Heart left ventricle (tissue), 16 donors: ENCODE results near the gene GSPT1. TPM values are rescaled to one million over a fixed set of nuclear protein-coding genes. Genes with fewer than 3 reads are reported as not detected.
A peak's percentile ranks its signal among the peaks of the same experiment; 100 is the strongest.

Source experiments
- ATAC-seq, 4 donors: fragments of 200-7000 bp; cut with Tn5 transposase; one replicate each; pipeline ENCODE4 v1.9.1; 2020 to 2022; ENCODE audit warnings: moderate library complexity in 4 of 4, mild to moderate bottlenecking in 3 of 4, moderate number of reproducible peaks in 1 of 4
- DNase-seq, 5 donors: peaks; one replicate each; pipeline ENCODE4 v3.0.0-alpha.2; 2020
- H3K27ac ChIP-seq, 12 donors: fragments of 200-600 bp; sonication (generic) in 4 of 12; one replicate each; pipeline versions ENCODE4 v1.5.0 to v1.8.0; 2016 to 2022; ENCODE audit warnings: mild to moderate bottlenecking in 2 of 12
- H3K27me3 ChIP-seq, 9 donors: fragments of 200-600 bp; sonication (generic) in 2 of 9; one replicate each; pipeline versions ENCODE4 v1.5.1 to v1.8.0; 2016 to 2022; ENCODE audit warnings: mild to moderate bottlenecking in 3 of 9
- H3K36me3 ChIP-seq, 9 donors: fragments of 200-600 bp; sonication (generic) in 2 of 9; one replicate each; pipeline versions ENCODE4 v1.5.0 to v1.8.0; 2018 to 2022; ENCODE audit warnings: mild to moderate bottlenecking in 2 of 9
- H3K4me1 ChIP-seq, 12 donors: fragments of 200-600 bp; sonication (generic) in 4 of 12; one replicate each; pipeline versions ENCODE4 v1.5.0 to v1.8.0; 2016 to 2022; ENCODE audit warnings: mild to moderate bottlenecking in 3 of 12
- H3K4me3 ChIP-seq, 12 donors: fragments of 200-600 bp; sonication (generic) in 4 of 12; one replicate each; pipeline versions ENCODE4 v1.5.0 to v1.8.0; 2017 to 2022; ENCODE audit warnings: mild to moderate bottlenecking in 9 of 12, moderate library complexity in 4 of 12
- H3K9me3 ChIP-seq, 12 donors: fragments of 200-600 bp; sonication (generic) in 4 of 12; one replicate each; pipeline versions ENCODE4 v1.5.0 to v1.8.0; 2016 to 2022; ENCODE audit warnings: mild to moderate bottlenecking in 1 of 12
- POLR2A ChIP-seq, 2 donors: fragments of 450-650 bp; IDR thresholded peaks; one replicate each; pipeline ENCODE4 v1.6.1; 2017; ENCODE audit warnings: antibody characterized with exemption in 2 of 2, mild to moderate bottlenecking in 2 of 2, moderate library complexity in 2 of 2
- WGBS, 4 donors: extraction: QIAGEN DNeasy Blood & Tissue Kit in 2 of 4; methylation state at CpG; one replicate each; pipeline versions ENCODE4 v1.1.5 to v1.1.7; 2013 to 2018; 5-methylcytosine and 5-hydroxymethylcytosine counted together
- intact Hi-C, 10 donors: fragments of 100-400 bp; cut with DNase I; formaldehyde crosslinking; loops; one replicate each; pipeline versions ENCODE4 v1.11.1 to v1.14.2; 2022
- polyA plus RNA-seq, 2 donors: library from polyadenylated mRNA; stranded (reverse); fragments of 200-250 nt; gene quantifications; one replicate each; pipeline ENCODE4 v1.2.3, GENCODE V29; 2013
- total RNA-seq, 9 donors: library from RNA; depleted of rRNA in 2 of 9; stranded (reverse); fragments of >200 nt in 2 of 9; fragmentation: NEBNext Ultra II Directional in 3 of 9; extraction: Animal tissue kit (Norgen Biotek cat#: 25700) in 3 of 9; gene quantifications; one replicate each; pipeline versions ENCODE4 v1.1.0 to v1.2.4, GENCODE V29; 2016 to 2023
- TF ChIP-seq, protein P1 (sequence below), 12 donors: fragments of 200-600 bp; sonication (generic) in 4 of 12; IDR thresholded peaks; one replicate each; pipeline versions ENCODE4 v1.5.0 to v1.8.0; 2018 to 2022; ENCODE audit warnings: antibody characterized with exemption in 12 of 12, mild to moderate bottlenecking in 5 of 12
- donor health status: ischemic (EF 13 %, LVEDD 7.1; RV severe dilation, severe dysfunction).
- donor health status: healthy with polysubstance abuse.
- donor health status: DM: no; HTN: yes; CAD: no.
- donor health status: DM: no; HTN: no; CAD: no.
- donor health status: ischemic (EF 25% LVEDD 6.9; RV normal size, moderate dysfunction).
- donor health status: ischemic (EF 25% LVEDD 5.7; RV mildly dilated, moderate dysfunction).
- donor health status: healthy.
- donor health status: DM: yes; HTN: yes; CAD: no.
- donor health status: ischemic (EF 35%, LVEDD 5.7; RV mildly dilated, moderate dysfunction).
- donor health status: nonischemic (EF 11% LVEDD 7.7; RV severe dilation, severe dysfunction).
- donor health status: DM: yes; HTN: yes; CAD: no.
- donor health status: PGD.
- donor health status: ischemic (EF 29% LVEDD 5.4; RV normal size, mild dysfunction).
- donor health status: nonischemic (EF 23%, LVEDD 6.1; RV moderate dilation, normal function).

GSPT1 gene
- total and polyA plus RNA-seq, 11 donors = 16.3 to 131 (median 91.1) TPM

DNA sequence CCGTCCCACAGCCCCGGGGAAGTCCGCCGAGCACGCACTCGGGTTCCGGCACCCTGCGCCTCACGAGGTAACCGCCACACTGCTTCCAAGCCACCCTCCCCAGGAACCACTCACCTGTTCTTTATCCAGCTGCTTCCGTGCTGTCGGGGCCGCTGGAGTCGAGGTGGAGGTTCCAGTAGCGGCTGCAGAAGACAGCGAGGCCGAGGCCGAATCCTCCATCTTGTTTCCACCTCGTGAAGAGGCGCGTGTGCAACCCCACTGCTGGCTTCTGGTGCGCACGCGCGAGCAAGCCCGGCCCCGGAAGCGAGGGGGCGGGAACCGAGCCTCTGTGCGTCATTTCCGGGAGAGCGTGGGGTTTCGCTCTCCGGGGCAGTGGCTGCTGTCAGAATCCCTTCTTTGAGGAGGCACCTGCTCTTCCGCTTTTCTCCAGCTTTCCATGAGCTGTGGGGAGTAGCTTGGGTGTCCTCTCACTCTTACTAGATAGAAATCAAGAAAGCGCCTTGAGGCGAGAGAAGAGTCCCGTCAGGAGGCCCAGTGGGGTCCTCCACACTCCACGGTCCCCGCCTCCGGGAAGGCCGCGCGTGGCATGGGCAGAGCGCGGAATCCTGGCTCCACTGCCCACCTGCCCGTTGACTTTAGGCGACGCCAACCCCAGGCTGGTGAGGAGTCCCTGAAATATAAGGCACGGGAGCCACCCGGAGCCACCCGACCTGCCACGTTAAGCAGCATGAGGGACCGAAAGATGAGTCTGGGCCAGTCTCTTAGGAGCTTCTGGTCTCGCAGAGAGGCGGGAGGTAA is 64.3 kb downstream of the GSPT1 start, which contains the start of gene RSL1D1:
TSS of gene RSL1D1 (minus strand) at position 249 of the 798 bp plus-strand sequence. CDS start at position 219, 30 bp downstream.
- Histone ChIP-seq H3K27me3 (no peaks in the 10 kb centered on the region), H3K27ac (peak within 1 kb of the TSS; percentile 49 to 89 (median 86)), H3K4me3 (peak within 1 kb of the TSS; percentile 59 to 98 (median 77)), H3K4me1 (peaks cover 2 to 50% (median 33%) of the 10 kb centered on the region in 12 donors), H3K36me3 (peaks cover 0 to 43% (median 30%) of the 10 kb centered on the region in 9 donors), H3K9me3 (no peaks in the 10 kb centered on the region)
- peak; percentile 97 to 99 (median 98) for ATAC-seq
- DNase-seq = peak; percentile 92 to 95 (median 93)
- WGBS, 4 donors = 0 to 2% (median 1%) methylated on average over 23 to 57 of the region's 57 CpGs
- TF ChIP-seq, protein P1, sequence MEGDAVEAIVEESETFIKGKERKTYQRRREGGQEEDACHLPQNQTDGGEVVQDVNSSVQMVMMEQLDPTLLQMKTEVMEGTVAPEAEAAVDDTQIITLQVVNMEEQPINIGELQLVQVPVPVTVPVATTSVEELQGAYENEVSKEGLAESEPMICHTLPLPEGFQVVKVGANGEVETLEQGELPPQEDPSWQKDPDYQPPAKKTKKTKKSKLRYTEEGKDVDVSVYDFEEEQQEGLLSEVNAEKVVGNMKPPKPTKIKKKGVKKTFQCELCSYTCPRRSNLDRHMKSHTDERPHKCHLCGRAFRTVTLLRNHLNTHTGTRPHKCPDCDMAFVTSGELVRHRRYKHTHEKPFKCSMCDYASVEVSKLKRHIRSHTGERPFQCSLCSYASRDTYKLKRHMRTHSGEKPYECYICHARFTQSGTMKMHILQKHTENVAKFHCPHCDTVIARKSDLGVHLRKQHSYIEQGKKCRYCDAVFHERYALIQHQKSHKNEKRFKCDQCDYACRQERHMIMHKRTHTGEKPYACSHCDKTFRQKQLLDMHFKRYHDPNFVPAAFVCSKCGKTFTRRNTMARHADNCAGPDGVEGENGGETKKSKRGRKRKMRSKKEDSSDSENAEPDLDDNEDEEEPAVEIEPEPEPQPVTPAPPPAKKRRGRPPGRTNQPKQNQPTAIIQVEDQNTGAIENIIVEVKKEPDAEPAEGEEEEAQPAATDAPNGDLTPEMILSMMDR (IDR thresholded peaks at IDR 0.05) = no peak
- TF ChIP-seq POLR2A (IDR thresholded peaks at IDR 0.05) = peak in 1 of 2 donors; percentile 88
- intact Hi-C loops = loop anchor here in 4 of 10 donors (2.0 to 10.0 kb wide), 7 partner anchors 54 to 213 kb away; partner anchors contain the start of genes GSPT1 (in 2 of the 4), ZC3H7A (in 2 of the 4) and TXNDC11 (in 1 of the 4)

DNA sequence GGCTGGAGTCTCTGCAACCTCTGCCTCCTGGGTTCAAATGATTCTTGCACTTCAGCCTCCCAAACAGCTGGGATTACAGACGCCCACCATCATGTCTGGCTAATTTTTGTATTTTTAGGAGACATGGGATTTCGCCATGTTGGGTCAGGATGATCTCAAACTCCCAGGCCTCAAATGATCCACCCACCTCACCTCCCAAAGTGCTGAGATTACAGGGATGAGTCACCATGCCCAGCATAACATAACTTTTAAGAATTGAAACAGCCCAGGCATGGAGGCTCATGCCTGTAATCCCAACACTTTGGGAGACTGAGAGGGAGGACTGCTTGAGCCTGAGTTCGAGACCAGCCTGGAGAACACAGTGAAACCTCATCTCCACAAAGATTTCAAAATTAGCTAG is 66.9 kb downstream of the GSPT1 start:
- TF ChIP-seq, protein P1 (IDR thresholded peaks at IDR 0.05) = no peak
- H3K27me3 ChIP-seq = no peaks in the 10 kb centered on the region
- no peak overlapping the region for H3K27ac ChIP-seq
- WGBS, 4 donors = 89 to 96% (median 93%) methylated on average over 3 of the region's 3 CpGs
- H3K4me3 ChIP-seq = no peak overlapping the region
- peaks cover 0 to 62% (median 57%) of the 10 kb centered on the region in 9 donors for H3K36me3 ChIP-seq
- ATAC-seq (no peak), DNase-seq (no peak)
- no peaks in the 10 kb centered on the region for H3K9me3 ChIP-seq
- peaks cover 0 to 39% (median 28%) of the 10 kb centered on the region in 12 donors for H3K4me1 ChIP-seq
- intact Hi-C loops = loop anchor here in 1 of 10 donors (10.0 kb wide), 1 partner anchor 104 kb away; the partner anchor contains the start of gene TXNDC11

DNA sequence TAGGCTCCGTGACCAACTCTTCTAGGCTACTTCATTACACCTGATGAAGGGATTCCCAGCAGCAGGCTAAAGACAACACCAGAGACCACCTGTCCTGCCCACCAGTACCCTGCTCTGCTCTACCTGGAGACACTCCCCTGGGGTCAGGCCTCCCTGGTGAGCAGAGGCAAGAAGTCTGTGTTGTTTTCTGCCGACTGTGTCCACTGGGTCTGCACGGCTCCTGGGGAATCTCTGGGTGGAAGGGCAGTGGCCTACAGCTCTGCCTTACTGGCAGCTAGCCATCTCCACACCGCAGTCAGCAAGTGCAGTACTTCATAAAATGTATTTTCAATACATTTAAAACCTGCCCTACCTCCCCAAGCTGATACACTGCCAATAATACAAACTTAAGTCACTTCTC is 71.3 kb downstream of the GSPT1 start:
- Histone ChIP-seq H3K9me3 (no peaks in the 10 kb centered on the region), H3K4me1 (peaks cover 0 to 13% (median 6%) of the 10 kb centered on the region in 12 donors), H3K27ac (no peak overlapping the region), H3K36me3 (peaks cover 2 to 100% (median 97%) of the 10 kb centered on the region in 9 donors), H3K27me3 (no peaks in the 10 kb centered on the region), H3K4me3 (no peak overlapping the region)
- 86 to 94% (median 90%) methylated on average over 4 of the region's 4 CpGs for WGBS, 4 donors
- ATAC-seq (no peak), DNase-seq (no peak)
- intact Hi-C loops = loop anchor here in 1 of 10 donors (10.0 kb wide), 1 partner anchor 100 kb away; the partner anchor contains the start of gene TXNDC11
- TF ChIP-seq, protein P1 (IDR thresholded peaks at IDR 0.05) = no peak
- TF ChIP-seq POLR2A (IDR thresholded peaks at IDR 0.05) = no peak

DNA sequence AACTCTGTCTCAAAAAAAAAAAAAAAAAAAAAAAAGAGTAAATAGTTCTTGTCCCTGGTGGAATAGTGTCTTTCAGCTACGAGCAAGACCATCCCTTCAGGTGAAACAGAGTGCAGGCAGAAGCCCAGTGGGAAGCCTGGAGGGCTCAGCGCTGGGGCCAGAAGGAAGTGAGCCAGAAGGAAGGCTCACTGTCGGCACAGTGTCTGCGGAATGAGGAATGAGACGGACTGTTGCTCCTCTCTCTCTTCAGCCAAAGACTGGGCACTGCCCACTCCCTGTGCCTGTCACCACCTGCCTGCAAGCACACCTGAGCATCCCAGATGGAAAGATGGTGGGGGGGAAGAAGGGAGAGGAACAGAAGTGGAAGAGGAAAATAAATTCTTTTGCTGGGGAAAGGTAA is 71.9 kb downstream of the GSPT1 start:
- intact Hi-C loops = loop anchor here in 1 of 10 donors (10.0 kb wide), 1 partner anchor 99 kb away; the partner anchor contains the start of gene TXNDC11
- DNase-seq = no peak
- no peak overlapping the region for H3K4me3 ChIP-seq
- ATAC-seq = no peak
- H3K4me1 ChIP-seq = peaks cover 0 to 7% (median 1%) of the 10 kb centered on the region in 12 donors
- H3K36me3 ChIP-seq = peaks cover 2 to 100% (median 99%) of the 10 kb centered on the region in 9 donors
- no peaks in the 10 kb centered on the region for H3K27me3 ChIP-seq
- no peak overlapping the region for H3K27ac ChIP-seq
- H3K9me3 ChIP-seq = no peaks in the 10 kb centered on the region
- WGBS, 4 donors = 89 to 95% (median 89%) methylated on average over 5 of the region's 5 CpGs
- no peak for TF ChIP-seq POLR2A (IDR thresholded peaks at IDR 0.05)
- TF ChIP-seq, protein P1 (IDR thresholded peaks at IDR 0.05) = no peak
